K562 (cell line): ENCODE data around the gene TLX2. TPM values are rescaled to one million over a fixed set of nuclear protein-coding genes. Genes with fewer than 3 reads are reported as not detected.
A peak's percentile ranks its signal among the peaks of the same experiment; 100 is the strongest.

Experiments used
- ATAC-seq: fragments of 200-7000 bp; cut with Tn5 transposase; 3 replicates; pipeline ENCODE4 v1.9.1; 2020; ENCODE audit warnings: moderate library complexity
- BruUV-seq: library from RNA; stranded (reverse); fragments of 400-500 nt; replicated peaks from 2 replicates; lab custom pipeline; 2021; lab: Mats Ljungman, UMichigan
- CTCF ChIA-PET: fragments of 300-600 bp; formaldehyde crosslinking; extraction: SDS; loops from one replicate; lab custom pipeline; 2021; ENCODE audit warnings: low intra/inter-chr PET ratio; lab: Yijun Ruan, JAX
- POLR2A ChIA-PET: fragments of 300-600, 350-650 bp; sonication (Branson Sonifier 250); formaldehyde crosslinking; extraction: SDS; loops from one replicate; lab custom pipeline; 2021; ENCODE audit warnings: antibody characterized with exemption, inconsistent platforms; lab: Yijun Ruan, JAX
- DNase-seq, 4 experiments: peaks; one replicate each; pipeline versions ENCODE4 v3.0.0 to v3.0.0-alpha.2; 2011 to 2018; ENCODE audit warnings: low spot score in 3 of 4, mixed read lengths in 3 of 4; ENCODE audit errors: extremely low read depth in 1 of 4
- FAIRE-seq: peaks from 2 replicates; lab custom pipeline; 2011; peaks lifted over from hg19 to GRCh38; lab: Jason Lieb, UNC
- H2AFZ ChIP-seq: 2 replicates; pipeline ENCODE4 v1.6.0; 2011; ENCODE audit warnings: low read depth, low read length, control low read depth, inconsistent platforms
- H3K27ac ChIP-seq: fragments of 200-600 bp; 3 replicates; pipeline ENCODE4 v1.8.0; 2011; ENCODE audit warnings: low read depth, mild to moderate bottlenecking, control low read depth, inconsistent platforms, low read length, moderate library complexity, mixed read lengths; ENCODE audit errors: extremely low read depth
- H3K27me3 ChIP-seq, 2 experiments: fragments of 300-600 bp in 1 of 2; 2 replicates in 1 of 2; 3 replicates in 1 of 2; pipeline versions ENCODE4 v1.6.0 to v1.8.0; 2011; ENCODE audit warnings: inconsistent platforms in 2 of 2, low read length in 2 of 2, mild to moderate bottlenecking in 1 of 2, mixed read lengths in 1 of 2, moderate library complexity in 1 of 2; ENCODE audit not compliant: control insufficient read depth in 2 of 2, insufficient read depth in 2 of 2
- H3K36me3 ChIP-seq: fragments of 300-600 bp; 3 replicates; pipeline ENCODE4 v1.8.0; 2011; ENCODE audit warnings: mild to moderate bottlenecking, low read length, inconsistent platforms; ENCODE audit not compliant: control insufficient read depth, insufficient read depth
- H3K4me1 ChIP-seq, 2 experiments: fragments of 200-600 bp in 1 of 2; replicated peaks in 1 of 2; 2 replicates in 1 of 2; 3 replicates in 1 of 2; pipeline versions ENCODE4 v1.5.1 to v1.8.0; 2011; ENCODE audit warnings: inconsistent platforms in 2 of 2, low read length in 2 of 2, mild to moderate bottlenecking in 1 of 2, mixed read lengths in 1 of 2, moderate library complexity in 1 of 2; ENCODE audit not compliant: control insufficient read depth in 2 of 2, insufficient read depth in 2 of 2
- H3K4me2 ChIP-seq: 2 replicates; pipeline ENCODE4 v1.6.1; 2011; ENCODE audit warnings: low read length, control low read depth, inconsistent platforms, mixed read lengths; ENCODE audit not compliant: insufficient read depth
- H3K4me3 ChIP-seq: fragments of 200-600 bp; sonication (generic), shearing (Covaris generic); 2 replicates; pipeline ENCODE4 v1.5.1; 2016; ENCODE audit warnings: control low read depth, inconsistent platforms
- H3K79me2 ChIP-seq: fragments of 200-600 bp; 3 replicates; pipeline ENCODE4 v1.8.0; 2011; ENCODE audit warnings: low read length, inconsistent platforms; ENCODE audit not compliant: control insufficient read depth, insufficient read depth
- H3K9ac ChIP-seq, 2 experiments: 2 replicates each; pipeline versions ENCODE4 v1.6.0 to v1.6.1; 2011; ENCODE audit warnings: low read depth in 2 of 2, low read length in 2 of 2, control low read depth in 1 of 2, inconsistent platforms in 1 of 2, mild to moderate bottlenecking in 1 of 2, mixed read lengths in 1 of 2; ENCODE audit not compliant: insufficient read depth in 1 of 2
- H3K9me1 ChIP-seq: one replicate; pipeline ENCODE4 v1.6.0; 2011; ENCODE audit warnings: inconsistent platforms, mild to moderate bottlenecking, low read length, moderate library complexity; ENCODE audit not compliant: control insufficient read depth, insufficient read depth
- H3K9me3 ChIP-seq: replicated peaks from 2 replicates; pipeline ENCODE4 v1.5.1; 2011; ENCODE audit warnings: low read depth, low read length, inconsistent platforms; ENCODE audit not compliant: control insufficient read depth, insufficient read depth
- H4K20me1 ChIP-seq: replicated peaks from 2 replicates; pipeline ENCODE4 v1.6.1; 2011; ENCODE audit warnings: low read length, inconsistent platforms, mixed read lengths; ENCODE audit not compliant: control insufficient read depth, insufficient read depth
- ARHGAP35 ChIP-seq: fragments of 450-650 bp; IDR thresholded peaks from 2 replicates; pipeline ENCODE4 v1.6.1; 2018; ENCODE audit not compliant: partially characterized antibody
- DACH1 ChIP-seq: fragments of 450-650 bp; IDR thresholded peaks from 2 replicates; pipeline ENCODE4 v1.6.1; 2018; ENCODE audit not compliant: partially characterized antibody
- GTF2F1 ChIP-seq: IDR thresholded peaks from 2 replicates; pipeline ENCODE4 v1.6.1; 2011; ENCODE audit warnings: low read depth, low read length, improper control_type of control experiment
- HDAC6 ChIP-seq: IDR thresholded peaks from 2 replicates; pipeline ENCODE4 v1.6.1; 2012; ENCODE audit warnings: low read depth, mild to moderate bottlenecking, control low read depth, inconsistent platforms, low read length, moderate library complexity
- MAFG ChIP-seq: fragments of 450-650 bp; conservative IDR thresholded peaks from 2 replicates; pipeline ENCODE4 v1.6.1; 2016; ENCODE audit warnings: missing genetic modification characterization, missing compliant biosample characterization
- MEF2D ChIP-seq: conservative IDR thresholded peaks from 2 replicates; pipeline ENCODE4 v1.6.1; 2016; ENCODE audit warnings: low read depth, missing genetic modification characterization, missing compliant biosample characterization
- POLR2A ChIP-seq: fragments of 450-650 bp; conservative IDR thresholded peaks from 2 replicates; pipeline ENCODE4 v1.6.1; 2016
- POLR2AphosphoS2 ChIP-seq: IDR thresholded peaks from 2 replicates; pipeline ENCODE4 v1.6.1; 2012; ENCODE audit warnings: low read length, improper control_type of control experiment
- POLR2AphosphoS5 ChIP-seq: IDR thresholded peaks from 2 replicates; pipeline ENCODE4 v1.6.1; 2011; ENCODE audit warnings: mild to moderate bottlenecking, low read depth, low read length, moderate library complexity; ENCODE audit not compliant: control insufficient read depth, insufficient read depth
- RBM34 ChIP-seq: fragments of 200-400 bp; formaldehyde crosslinking; IDR thresholded peaks from 2 replicates; pipeline ENCODE4 v1.6.1; 2018; ENCODE audit warnings: low read length, borderline replicate concordance; ENCODE audit not compliant: insufficient read depth
- SAP30 ChIP-seq: fragments of 200-600 bp; sonication (generic); IDR thresholded peaks from 2 replicates; pipeline ENCODE4 v1.6.1; 2012; ENCODE audit warnings: borderline replicate concordance, low read depth, mild to moderate bottlenecking, moderate library complexity, low read length, control low read depth, inconsistent platforms; ENCODE audit not compliant: insufficient read depth, poor library complexity, severe bottlenecking
- SIX5 ChIP-seq, 2 experiments: IDR thresholded peaks; 2 replicates each; pipeline ENCODE4 v1.6.1; 2011; ENCODE audit warnings: low read length in 2 of 2, borderline replicate concordance in 1 of 2, low read depth in 1 of 2, mild to moderate bottlenecking in 1 of 2, moderate library complexity in 1 of 2; ENCODE audit not compliant: insufficient read depth in 1 of 2
- SPI1 ChIP-seq: IDR thresholded peaks from 2 replicates; pipeline ENCODE4 v1.6.1; 2011; ENCODE audit warnings: low read depth, low read length, control low read depth, borderline replicate concordance
- SUPT5H ChIP-seq: fragments of 450-650 bp; IDR thresholded peaks from 2 replicates; pipeline ENCODE4 v1.6.1; 2016
- TCF7L2 ChIP-seq: fragments of 150-350 bp; IDR thresholded peaks from 2 replicates; pipeline ENCODE4 v1.6.1; 2016; ENCODE audit warnings: low read depth, mild to moderate bottlenecking, low read length, moderate library complexity
- ZNF143 ChIP-seq: sonication (generic); formaldehyde crosslinking; IDR thresholded peaks from 2 replicates; pipeline ENCODE4 v1.9.0; 2022; ENCODE audit warnings: mild to moderate bottlenecking, missing genetic modification reagents
- ZNF253 ChIP-seq: fragments of 250-450 bp; sonication (Bioruptor Pico); conservative IDR thresholded peaks from 2 replicates; pipeline ENCODE4 v1.6.1; 2021; ENCODE audit warnings: mild to moderate bottlenecking
- WGBS: fragments of 100-300 bp; shearing (Covaris generic); methylation state at CpG from one replicate; pipeline ENCODE4 v1.1.6; 2016; ENCODE audit warnings: low coverage, mixed read lengths; ENCODE audit not compliant: insufficient coverage; ENCODE audit errors: missing lambda C conversion rate; 5-methylcytosine and 5-hydroxymethylcytosine counted together
- in situ Hi-C: fragments of 300-500 bp; cut with MboI; formaldehyde crosslinking; loops from 4 replicates; pipeline ENCODE4 v1.15.0; 2018; ENCODE audit warnings: inconsistent platforms, mixed read lengths
- intact Hi-C: fragments of 100-400 bp; cut with micrococcal nuclease; formaldehyde crosslinking; loops from 2 replicates; pipeline ENCODE4 v1.14.2; 2022
- polyA plus RNA-seq, 8 experiments: library from polyadenylated mRNA; depleted of rRNA in 4 of 8; stranded (reverse) in 5 of 8; unstranded in 3 of 8; fragments of >200 nt; fragmentation: Nextera tagmentation in 2 of 8; fragmentation: Illumina TruSeq in 1 of 8; extraction: Ambion mirVana in 2 of 8; extraction: Trizol in 1 of 8; gene quantifications; 2 replicates each; pipeline versions ENCODE4 v1.2.1 to v1.2.3, GENCODE V29; 2011 to 2014; ENCODE audit warnings: inconsistent platforms in 1 of 8, missing spikeins in 1 of 8
- total RNA-seq, 7 experiments: library from RNA; depleted of rRNA in 6 of 7; stranded (reverse); fragments of >200 nt in 6 of 7; fragmentation: Illumina TruSeq in 2 of 7; extraction: Trizol in 2 of 7; gene quantifications; 2 replicates each; pipeline versions ENCODE4 v1.2.1 to v1.2.3, GENCODE V29; 2011 to 2021; ENCODE audit warnings: low replicate concordance in 1 of 7
- TF ChIP-seq, protein P1 (sequence below), 2 experiments: fragments of 450-650 bp; conservative IDR thresholded peaks; 2 replicates each; pipeline ENCODE4 v1.6.1; 2017; ENCODE audit warnings: mild to moderate bottlenecking in 2 of 2, moderate library complexity in 2 of 2
- TF ChIP-seq, protein P2 (sequence below): IDR thresholded peaks from 2 replicates; pipeline ENCODE4 v1.6.1; 2014; ENCODE audit warnings: antibody characterized with exemption

Gene TLX2
- total and polyA plus RNA-seq, 9 of the 15 experiments (the other 6 are each of a cell fraction or from before 2014, with no cell fraction given) = not detected

- peak; percentile 65 for FAIRE-seq
- peak; percentile 84 for ATAC-seq
- Histone ChIP-seq H3K79me2 (peaks cover 15% of the 10 kb centered on the region; the same call in 2 of the 3 replicates), H3K9ac (peak overlapping the region; percentile 83 to 99), H3K36me3 (peaks cover 17% of the 10 kb centered on the region; the same call in 1 of the 3 replicates), H3K9me3 (no peaks in the 10 kb centered on the region), H3K27me3 (peaks cover 0 to 1% of the 10 kb centered on the region in 2 experiments; a peak in 1 of 5 replicates), H2AFZ (peak overlapping the region; percentile 90), H3K27ac (peak overlapping the region; percentile 92), H3K4me1 (peaks cover 18 to 49% of the 10 kb centered on the region in 2 experiments), H4K20me1 (no peaks in the 10 kb centered on the region), H3K9me1 (no peaks in the 10 kb centered on the region), H3K4me3 (peak overlapping the region; percentile 66), H3K4me2 (peak overlapping the region; percentile 95)
- TSS peak; percentile 70 for BruUV-seq
- in situ Hi-C loops = no loop called here
- POLR2A ChIA-PET = interaction anchor here (0.6 to 1.2 kb wide), 7 partner anchors 9 to 328 kb away, joined by 3 to 4 read pairs (median 3); no protein-coding TSS in a partner anchor
- CTCF ChIA-PET = no interaction called here
- intact Hi-C loops = loop anchor here (2.0 kb wide), 1 partner anchor 24 kb away; no protein-coding TSS in a partner anchor
- WGBS = 1% methylated on average over 41 of the region's 58 CpGs
- DNase-seq = peak; percentile 67 to 70 (median 68)
- TF ChIP-seq, protein P1, sequence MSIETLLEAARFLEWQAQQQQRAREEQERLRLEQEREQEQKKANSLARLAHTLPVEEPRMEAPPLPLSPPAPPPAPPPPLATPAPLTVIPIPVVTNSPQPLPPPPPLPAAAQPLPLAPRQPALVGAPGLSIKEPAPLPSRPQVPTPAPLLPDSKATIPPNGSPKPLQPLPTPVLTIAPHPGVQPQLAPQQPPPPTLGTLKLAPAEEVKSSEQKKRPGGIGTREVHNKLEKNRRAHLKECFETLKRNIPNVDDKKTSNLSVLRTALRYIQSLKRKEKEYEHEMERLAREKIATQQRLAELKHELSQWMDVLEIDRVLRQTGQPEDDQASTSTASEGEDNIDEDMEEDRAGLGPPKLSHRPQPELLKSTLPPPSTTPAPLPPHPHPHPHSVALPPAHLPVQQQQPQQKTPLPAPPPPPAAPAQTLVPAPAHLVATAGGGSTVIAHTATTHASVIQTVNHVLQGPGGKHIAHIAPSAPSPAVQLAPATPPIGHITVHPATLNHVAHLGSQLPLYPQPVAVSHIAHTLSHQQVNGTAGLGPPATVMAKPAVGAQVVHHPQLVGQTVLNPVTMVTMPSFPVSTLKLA (conservative IDR thresholded peaks at IDR 0.05) = peak in 1 of 2 experiments; percentile 12; a peak in 3 of 4 replicates
- TF ChIP-seq POLR2AphosphoS5 (0 out of 2 replicates have a peak, but pooled peaks have one; percentile 8), HDAC6 (no peak), SAP30 (peak; percentile 60), TCF7L2 (no peak), RBM34 (no peak), GTF2F1 (no peak), SUPT5H (0 out of 2 replicates have a peak, but pooled peaks have one; percentile 56), SIX5 (IDR thresholded peaks at IDR 0.05; ENCODE audit: borderline replicate concordance in 1 of 2, insufficient read depth in 1 of 2, low read depth in 1 of 2, low read length in 2 of 2) (no peak), POLR2A (peak; percentile 66), DACH1 (no peak), POLR2AphosphoS2 (no peak), ARHGAP35 (no peak), ZNF253 (no peak), SPI1 (no peak), MEF2D (tag) (no peak), ZNF143 (CRISPR knock-in tag) (no peak), MAFG (tag) (no peak; the same call in 1 of the 2 replicates)
- TF ChIP-seq, protein P2, sequence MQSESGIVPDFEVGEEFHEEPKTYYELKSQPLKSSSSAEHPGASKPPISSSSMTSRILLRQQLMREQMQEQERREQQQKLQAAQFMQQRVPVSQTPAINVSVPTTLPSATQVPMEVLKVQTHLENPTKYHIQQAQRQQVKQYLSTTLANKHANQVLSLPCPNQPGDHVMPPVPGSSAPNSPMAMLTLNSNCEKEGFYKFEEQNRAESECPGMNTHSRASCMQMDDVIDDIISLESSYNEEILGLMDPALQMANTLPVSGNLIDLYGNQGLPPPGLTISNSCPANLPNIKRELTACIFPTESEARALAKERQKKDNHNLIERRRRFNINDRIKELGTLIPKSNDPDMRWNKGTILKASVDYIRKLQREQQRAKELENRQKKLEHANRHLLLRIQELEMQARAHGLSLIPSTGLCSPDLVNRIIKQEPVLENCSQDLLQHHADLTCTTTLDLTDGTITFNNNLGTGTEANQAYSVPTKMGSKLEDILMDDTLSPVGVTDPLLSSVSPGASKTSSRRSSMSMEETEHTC = no peak
Observed at GRCh38 chr2:74554820-74555531, 40.7 kb downstream of the TLX2 start.
